LNCaP clone FGC (cell line): ENCODE measurements around the gene NUDT3.
"Not testable (repeated sequence)": the region's sequence is repeated elsewhere in the genome, so short reads cannot be mapped to it uniquely, and the experiment has no call there.

Source experiments
- DNase-seq: peaks from one replicate; pipeline ENCODE4 v3.0.0-alpha.2; 2011; ENCODE audit warnings: low read depth
- H3K4me3 ChIP-seq: 2 replicates; pipeline ENCODE4 v1.5.1; 2011; ENCODE audit warnings: mild to moderate bottlenecking, low read depth, low read length, control low read depth
- CTCF ChIP-seq: IDR thresholded peaks from 2 replicates; pipeline ENCODE4 v1.5.1; 2012; ENCODE audit warnings: mild to moderate bottlenecking; ENCODE audit not compliant: control insufficient read depth, insufficient read depth; ENCODE audit errors: extremely low read depth

The NUDT3 gene

GRCh38 chr6:34334796-34335416 lies 57.6 kb downstream of the NUDT3 start:
- DNase-seq = no peak
- no peak for TF ChIP-seq CTCF

GRCh38 chr6:34333858-34334257 lies 58.6 kb downstream of the NUDT3 start:
- no peak for TF ChIP-seq CTCF

More at GRCh38 chr6:34334796-34335416, 57.6 kb downstream of the NUDT3 start:
- no peak overlapping the region for H3K4me3 ChIP-seq

GRCh38 chr6:34332251-34333198 lies 59.9 kb downstream of the NUDT3 start:
- DNase-seq = no peak
- H3K4me3 ChIP-seq = no peak overlapping the region
- no peak for TF ChIP-seq CTCF

More at GRCh38 chr6:34333858-34334257, 58.6 kb downstream of the NUDT3 start:
- DNase-seq = no peak
- H3K4me3 ChIP-seq = no peak overlapping the region

GRCh38 chr6:34331371-34332050 lies 61.0 kb downstream of the NUDT3 start:
- no peak for TF ChIP-seq CTCF
- no peak for DNase-seq
- no peak overlapping the region for H3K4me3 ChIP-seq

- H3K4me3 ChIP-seq, DNase-seq: not testable (repeated sequence)
Measured at GRCh38 chr6:34329814-34330213, 62.7 kb downstream of the NUDT3 start.

DNA sequence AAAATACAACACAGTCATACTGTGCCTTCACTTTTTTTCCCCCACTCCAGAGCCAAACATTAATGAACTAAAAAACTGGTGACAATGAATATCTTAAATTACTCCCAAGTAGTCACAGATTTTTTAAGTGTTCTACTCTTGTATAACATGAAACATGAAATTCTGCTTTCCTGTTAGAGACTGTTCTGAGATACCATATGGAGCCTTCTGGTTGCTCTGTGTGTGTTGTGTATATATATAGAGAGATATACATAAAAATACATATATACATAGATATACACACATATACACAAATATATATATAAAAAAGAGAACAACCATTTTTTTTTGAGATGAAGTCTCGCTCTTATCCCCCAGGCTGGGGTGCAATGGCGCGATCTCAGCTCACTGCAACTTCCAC lies 63.5 kb downstream of the NUDT3 start:
- no peak overlapping the region for H3K4me3 ChIP-seq
- TF ChIP-seq CTCF = no peak
- DNase-seq = no peak

DNA sequence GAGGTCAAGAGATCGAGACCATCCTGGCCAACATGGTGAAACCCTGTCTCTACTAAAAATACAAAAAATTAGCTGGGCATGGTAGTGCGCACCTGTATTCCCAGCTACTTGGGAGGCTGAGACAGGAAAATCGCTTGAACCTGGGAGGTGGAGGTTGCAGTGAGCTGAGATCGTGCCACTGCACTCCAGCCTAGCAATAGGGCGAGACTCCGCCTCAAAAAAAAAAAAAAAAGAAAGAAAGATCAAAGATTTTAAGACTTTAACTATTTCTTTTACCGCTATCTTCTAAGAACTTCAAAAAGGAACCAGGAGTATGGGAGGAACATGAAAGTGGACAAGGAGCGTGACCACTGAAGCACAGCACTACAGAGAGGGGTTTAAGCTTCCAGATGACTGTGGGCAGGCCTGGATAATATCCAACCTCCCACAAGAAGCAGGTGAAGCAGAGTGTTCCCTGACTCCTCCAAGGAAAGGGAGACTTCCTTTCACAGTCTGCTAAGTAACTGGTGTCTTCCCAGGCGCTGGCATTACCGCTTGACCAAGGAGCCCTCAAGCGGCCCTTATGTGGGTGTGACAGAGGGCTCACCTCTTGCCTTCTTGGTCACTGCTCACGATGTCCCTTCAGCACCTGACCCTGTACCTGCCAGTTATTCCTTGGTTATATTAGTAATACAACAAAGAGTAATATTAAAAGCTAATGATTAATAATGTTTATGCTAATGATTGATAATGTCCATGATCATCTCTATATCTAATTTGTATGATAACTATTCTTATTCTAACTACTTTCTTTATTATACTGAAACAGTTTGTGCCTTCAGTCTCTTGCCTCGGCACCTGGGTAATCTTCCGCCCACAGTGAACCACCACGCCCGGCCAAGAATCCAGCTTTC lies 64.9 kb downstream of the NUDT3 start:
- DNase-seq = not testable (repeated sequence)

More for the DNA sequence above, 64.9 kb downstream of the NUDT3 start:
- H3K4me3 ChIP-seq = not testable (repeated sequence)
